ENCODE data around the gene SPNS2. TPM values are rescaled to one million over a fixed set of nuclear protein-coding genes. Genes with fewer than 3 reads are reported as not detected.

Gene SPNS2
- total and polyA plus RNA-seq, 10 of the 15 experiments (the other 5 are each of a cell fraction or from before 2014, with no cell fraction given), result 0.04 to 1.1 (median 0.23) TPM; not detected in 2

- intact Hi-C loops (cut with micrococcal nuclease; ENCODE audit: unreplicated experiment) (no loop called here), in situ Hi-C loops (cut with MboI) (no loop called here)
- peaks cover 28% of the 10 kb centered on the region for H3K4me1 ChIP-seq (ENCODE audit: control insufficient read depth, insufficient read depth, low read length)
- ATAC-seq, result no peak
- H3K9ac ChIP-seq (ENCODE audit: control insufficient read depth, insufficient read depth, low read length), result peak overlapping the region; percentile 90
- TSS peak; percentile 99 for BruUV-seq (replicated peaks)
- SMC1A ChIA-PET (ENCODE audit: uncharacterized antibody, unreplicated experiment), result no interaction called here
- peak overlapping the region; percentile 90 for H3K4me2 ChIP-seq (ENCODE audit: control insufficient read depth, insufficient read depth)
- POLR2A ChIA-PET, result interaction anchor here (0.9 kb wide), 1 partner anchor 9 kb away, joined by 4 read pairs; no protein-coding TSS in a partner anchor
- peak overlapping the region; percentile 87 for H3K27ac ChIP-seq (ENCODE audit: control insufficient read depth, insufficient read depth)
- no peaks in the 10 kb centered on the region for H3K27me3 ChIP-seq (replicated peaks in 1 of 2; ENCODE audit: control insufficient read depth in 2 of 2, insufficient read depth in 2 of 2, low read length in 1 of 2)
- no peaks in the 10 kb centered on the region for H3K9me3 ChIP-seq (replicated peaks; ENCODE audit: control insufficient read depth, insufficient read depth, low read length)
- H3K79me2 ChIP-seq (ENCODE audit: control insufficient read depth, insufficient read depth, low read length), result peaks cover 27% of the 10 kb centered on the region
- no peak for FAIRE-seq
- no peaks in the 10 kb centered on the region for H4K20me1 ChIP-seq (ENCODE audit: control insufficient read depth, insufficient read depth)
- no peak for DNase-seq (ENCODE audit: low read depth, low spot score)
- peak overlapping the region; percentile 92 for H2AFZ ChIP-seq (ENCODE audit: control insufficient read depth, low read depth, low read length)
- TF ChIP-seq MYB (IDR thresholded peaks at IDR 0.05; ENCODE audit: borderline replicate concordance, low read depth, low read length) (no peak), BACH1 (IDR thresholded peaks at IDR 0.05; ENCODE audit: borderline replicate concordance) (no peak), HDGF (IDR thresholded peaks at IDR 0.05) (0 out of 2 replicates have a peak, but pooled peaks have one; percentile 60), GABPA (IDR thresholded peaks at IDR 0.05; ENCODE audit: low read depth) (no peak), MLLT1 (IDR thresholded peaks at IDR 0.05) (0 out of 2 replicates have a peak, but pooled peaks have one; percentile 20)
- peak overlapping the region; percentile 82 for H3K4me3 ChIP-seq
- RAD21 ChIA-PET (ENCODE audit: unreplicated experiment), result interaction anchor here (1.0 to 1.5 kb wide), 2 partner anchors 11 to 384 kb away, joined by 4 read pairs; partner anchors contain the start of genes RNF167 and SLC25A11
- CTCF ChIA-PET, result interaction anchor here (0.6 to 5.8 kb wide), 4 partner anchors 11 to 182 kb away, joined by 3 to 60 read pairs (median 6); no protein-coding TSS in a partner anchor
- 58% methylated on average over 16 of the region's 17 CpGs for WGBS (ENCODE audit: insufficient coverage, insufficient replicate concordance, low lambda C conversion rate, missing lambda C conversion rate)
- peaks cover 8 to 20% of the 10 kb centered on the region in 2 experiments for H3K36me3 ChIP-seq (ENCODE audit: control insufficient read depth in 2 of 2, insufficient read depth in 2 of 2, low read length in 1 of 2)
Observed at GRCh38 chr17:4555873-4556759, 57.4 kb downstream of the SPNS2 start.
